Endometrium (tissue), 2 donors: ENCODE results near the gene FAT3.

Experiments
- FAIRE-seq: peaks from 2 replicates; lab custom pipeline; 2012; peaks lifted over from hg19 to GRCh38; lab: Jason Lieb, UNC
- donor health status: control.
- donor health status: control.

FAT3 gene

DNA sequence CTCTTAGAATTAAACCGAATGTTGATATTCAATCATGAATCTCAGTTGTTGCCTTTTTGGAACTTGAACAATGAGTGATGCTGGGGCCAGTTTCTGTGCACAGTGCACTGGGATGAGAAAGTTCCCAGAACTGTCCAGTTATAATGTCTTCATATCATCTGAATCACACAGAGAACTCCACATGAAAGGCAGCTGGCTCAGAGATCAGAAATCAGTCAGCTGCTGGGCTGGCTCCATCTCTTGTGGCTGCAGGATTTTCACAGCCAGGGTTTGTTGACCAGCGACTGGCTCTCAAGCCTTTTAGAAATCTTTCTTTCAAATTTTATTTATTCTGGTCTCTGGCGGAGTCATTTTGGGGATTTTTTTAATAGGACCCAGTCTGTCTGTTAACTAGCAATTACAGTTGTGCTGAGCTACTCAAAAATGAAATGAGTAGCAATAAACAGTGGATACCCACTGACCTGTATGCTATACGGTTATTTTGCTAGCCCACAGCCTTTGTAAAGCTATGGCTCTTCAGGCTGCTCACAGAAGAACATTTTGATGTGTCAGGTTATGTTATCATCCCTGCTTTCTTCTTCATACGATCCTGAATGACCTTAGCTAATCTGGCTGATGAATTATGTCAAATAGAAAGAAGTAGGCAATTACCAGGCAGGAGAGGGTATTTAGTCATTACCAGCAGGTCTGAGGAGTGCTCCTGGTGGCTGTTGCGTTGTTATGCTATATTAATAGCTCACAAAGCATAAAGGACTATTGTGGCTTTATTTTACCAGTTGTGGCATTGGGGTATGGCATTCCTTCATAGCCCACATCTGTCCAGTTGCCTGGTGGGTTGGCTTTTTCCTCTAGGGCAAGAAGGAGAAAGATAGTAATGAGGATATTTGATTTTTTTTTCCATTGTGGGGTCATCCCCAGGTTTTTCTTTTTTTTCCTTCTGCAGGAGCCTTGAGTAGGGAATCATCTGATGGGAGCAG, 3.6 kb downstream of the FAT3 start:
- no peak for FAIRE-seq

DNA sequence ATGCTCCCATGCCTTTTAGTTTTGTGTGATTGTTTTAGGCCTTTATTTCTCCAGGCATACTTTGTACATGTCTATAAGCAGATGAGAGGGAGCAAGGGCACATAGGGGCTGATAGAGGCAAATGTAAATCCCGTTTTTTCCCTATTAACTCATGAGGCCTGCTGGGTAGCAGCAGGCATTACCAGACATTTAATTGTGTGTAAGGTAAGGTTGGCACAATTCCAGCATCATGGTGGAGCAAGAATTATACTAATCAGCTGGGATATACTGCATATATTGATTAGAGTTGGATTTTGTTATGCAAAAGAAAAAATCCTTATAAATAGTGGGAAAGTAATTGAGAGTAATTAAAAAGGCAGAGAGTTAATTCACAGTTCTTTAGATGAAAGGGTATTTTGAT, 12.2 kb downstream of the FAT3 start:
- FAIRE-seq, result no peak

GRCh38 chr11:92240916-92241315, 16.3 kb downstream of the FAT3 start:
- FAIRE-seq, result no peak

DNA sequence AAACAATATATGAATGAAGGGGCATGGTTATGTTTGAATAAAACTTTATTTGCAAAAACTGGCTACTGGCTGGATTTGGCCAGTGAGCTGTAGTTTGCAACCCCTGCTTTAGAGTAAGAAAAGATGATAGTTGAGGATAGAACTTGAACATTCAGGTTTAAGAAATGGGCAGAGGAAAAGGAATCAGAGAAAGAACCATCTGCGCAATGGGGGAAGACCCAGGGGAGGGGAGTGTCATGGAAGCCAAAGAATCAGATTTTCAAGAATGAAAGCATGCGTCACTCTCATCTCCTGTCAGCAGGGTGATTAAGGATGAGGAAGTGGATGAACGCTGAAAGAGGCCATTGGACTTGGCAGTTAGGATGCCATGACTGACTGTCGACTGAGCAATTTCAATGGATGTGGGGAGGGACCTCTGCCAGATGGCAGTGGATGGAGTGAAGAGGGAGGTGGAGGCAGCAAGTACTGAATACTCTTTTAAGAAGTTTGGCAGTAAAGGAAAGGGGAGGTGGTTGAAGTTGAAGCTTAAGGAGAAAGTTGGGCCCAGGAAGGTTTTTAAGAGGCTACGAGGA, 21.2 kb downstream of the FAT3 start:
- FAIRE-seq, result no peak

- FAIRE-seq, result no peak
Measured at GRCh38 chr11:92246630-92247029, 22.0 kb downstream of the FAT3 start.

- no peak for FAIRE-seq
Measured at GRCh38 chr11:92249156-92249753, 24.6 kb downstream of the FAT3 start.

DNA sequence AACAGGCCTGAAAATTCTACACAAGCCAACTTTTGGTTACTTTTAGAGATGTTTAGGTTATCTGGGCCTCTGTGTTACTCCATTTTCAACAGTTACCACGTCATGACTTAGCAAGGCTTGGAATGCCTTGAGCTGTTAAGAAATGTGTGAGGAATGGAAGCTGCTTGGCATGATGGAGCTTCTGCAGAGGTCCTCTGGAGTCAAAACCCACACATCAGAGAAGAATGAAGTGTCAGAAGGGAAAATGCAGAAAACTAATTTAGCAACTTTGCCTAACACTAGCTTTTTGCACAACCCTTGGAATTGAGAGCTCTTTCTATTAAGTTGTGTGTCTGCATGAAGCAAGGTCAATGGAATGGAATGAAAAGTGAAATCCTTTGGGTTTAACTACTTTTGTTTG, 27.4 kb downstream of the FAT3 start:
- FAIRE-seq, result no peak

- FAIRE-seq, result no peak
Measured at GRCh38 chr11:92253421-92253820, 28.8 kb downstream of the FAT3 start.

DNA sequence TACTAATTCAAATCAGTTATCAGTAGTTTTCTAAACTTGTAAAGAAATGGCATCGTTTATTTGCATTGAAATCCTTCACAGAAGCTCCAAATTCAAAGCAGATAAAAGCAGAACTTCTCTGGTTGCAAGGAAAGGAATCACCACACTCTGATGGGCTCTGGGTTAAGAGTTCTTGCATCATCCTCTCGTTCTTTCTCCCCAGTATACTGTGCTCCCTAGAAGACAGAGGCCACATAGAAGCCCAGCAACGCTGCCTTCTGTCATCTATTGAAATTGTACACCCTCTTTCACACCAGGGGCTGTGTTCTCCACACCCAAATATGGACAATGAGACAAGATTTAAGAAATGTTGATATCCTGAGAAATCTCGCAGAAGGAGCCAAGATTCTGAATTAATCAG, 29.3 kb downstream of the FAT3 start:
- no peak for FAIRE-seq

DNA sequence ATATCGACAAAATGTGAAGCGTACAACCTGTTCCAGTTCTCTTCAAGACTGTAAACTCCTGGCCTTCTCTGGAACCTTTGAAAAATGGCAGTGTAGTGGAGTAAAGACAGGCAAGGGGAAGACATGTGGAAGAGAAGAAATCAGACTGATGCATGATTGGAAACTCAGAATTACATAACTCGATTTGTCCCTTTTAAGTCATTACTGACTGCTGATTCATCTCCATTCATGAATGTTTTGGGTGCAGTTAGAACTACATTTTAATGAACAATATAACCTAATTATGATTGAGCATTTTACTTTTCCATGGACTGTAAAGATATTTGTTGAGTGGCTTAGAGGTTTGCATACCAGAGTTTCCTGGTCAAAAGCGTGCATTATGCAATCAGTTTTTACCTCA, 32.9 kb downstream of the FAT3 start:
- FAIRE-seq, result no peak

DNA sequence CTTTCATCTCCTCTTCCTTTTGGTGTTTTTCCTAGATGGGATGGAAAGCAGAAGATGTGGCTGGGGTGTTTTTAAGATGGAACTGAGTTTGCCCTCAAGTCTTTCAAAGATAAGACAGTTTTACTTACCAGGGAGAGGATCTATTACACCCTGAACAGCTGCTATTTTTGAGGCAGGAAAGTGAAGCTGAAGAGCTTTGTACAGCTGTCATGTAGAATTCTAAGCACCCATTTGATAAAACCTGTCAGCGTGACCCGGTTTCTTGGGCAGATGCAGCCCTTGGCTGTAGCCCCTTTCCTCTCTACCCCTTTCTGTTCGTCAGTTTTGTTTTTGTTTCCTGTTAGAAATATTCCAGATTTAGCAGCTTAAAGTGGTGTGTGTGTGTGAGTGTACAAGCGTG, 35.2 kb downstream of the FAT3 start:
- no peak for FAIRE-seq

GRCh38 chr11:92264350-92264749, 39.7 kb downstream of the FAT3 start:
- no peak for FAIRE-seq

DNA sequence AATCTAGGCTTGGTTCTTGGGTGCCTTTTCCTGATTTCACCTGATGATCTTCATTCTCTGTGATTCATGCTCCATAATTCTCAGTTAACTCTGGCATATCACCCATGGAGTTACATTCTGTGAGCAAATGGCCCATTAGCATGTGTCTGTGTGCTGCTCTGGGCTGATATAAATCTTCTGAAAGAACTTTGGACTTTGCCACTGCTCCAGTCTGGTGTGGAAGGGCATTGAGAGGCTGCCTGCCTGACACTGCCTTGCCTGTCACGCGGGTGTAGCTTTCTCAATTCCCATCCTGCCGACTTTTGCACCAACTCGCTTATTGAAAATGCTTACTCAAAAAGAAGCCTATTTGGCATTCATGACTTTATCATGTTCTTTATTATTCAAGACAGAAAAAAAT, 42.2 kb downstream of the FAT3 start:
- no peak for FAIRE-seq

- FAIRE-seq, result no peak
Measured at GRCh38 chr11:92267278-92267677, 42.7 kb downstream of the FAT3 start.

DNA sequence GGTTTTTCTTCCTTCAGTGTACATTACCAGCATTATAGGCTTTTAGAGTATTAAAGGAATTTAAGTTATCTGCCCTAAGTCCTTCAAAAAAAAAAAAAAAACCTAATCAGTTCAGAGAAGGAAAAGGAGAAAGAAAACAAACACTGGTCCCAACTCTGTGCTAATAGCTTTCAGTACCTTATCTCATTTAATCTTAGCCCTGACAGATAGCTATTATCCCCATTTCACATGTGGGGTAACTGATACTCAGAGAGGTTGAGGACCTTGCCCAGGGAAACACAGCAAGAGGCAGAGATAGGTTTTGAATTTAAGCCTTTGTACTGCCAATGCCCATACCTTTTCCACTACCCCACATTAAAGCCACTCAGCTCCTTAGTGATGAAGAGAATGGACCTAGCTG, 43.4 kb downstream of the FAT3 start:
- FAIRE-seq, result no peak

DNA sequence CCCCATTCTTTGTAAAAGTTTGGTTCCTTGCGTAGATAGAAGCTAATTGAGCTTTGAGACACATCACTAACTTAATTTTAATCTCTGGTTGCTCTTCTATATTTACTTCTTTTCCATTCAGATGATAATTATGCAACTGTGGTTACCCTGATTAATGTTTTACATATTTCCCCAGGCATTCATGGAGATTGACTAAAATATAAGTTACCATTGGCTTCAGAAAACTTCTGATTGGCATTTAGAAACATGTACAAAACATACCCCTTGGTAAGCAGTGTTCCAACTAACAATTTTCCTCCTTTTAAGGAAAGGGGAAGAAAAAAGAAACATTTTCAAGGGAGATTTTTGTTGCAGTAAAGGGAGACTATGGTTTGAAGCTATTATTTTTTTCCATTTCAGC, 43.9 kb downstream of the FAT3 start:
- FAIRE-seq, result no peak

- no peak for FAIRE-seq
Measured at GRCh38 chr11:92269021-92269420, 44.4 kb downstream of the FAT3 start.

DNA sequence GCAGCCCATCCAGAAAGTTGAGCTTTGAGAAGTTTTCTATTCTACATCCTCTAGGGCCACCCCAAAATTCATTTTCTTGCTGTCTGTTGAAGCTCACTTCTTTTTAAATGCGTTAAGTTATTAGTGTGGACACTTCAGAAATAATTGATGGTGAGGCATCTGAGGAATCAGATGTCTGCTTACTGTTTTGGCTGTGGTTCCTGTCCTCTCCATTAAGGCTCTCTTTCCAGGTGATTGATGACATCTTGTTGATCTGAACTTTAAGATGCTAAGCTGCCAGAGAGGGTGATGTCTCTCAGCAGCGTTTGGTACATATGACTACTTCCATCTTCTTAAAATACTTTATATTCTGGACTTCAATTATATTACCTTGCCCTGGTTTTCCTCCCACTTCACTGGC, 45.2 kb downstream of the FAT3 start:
- no peak for FAIRE-seq

DNA sequence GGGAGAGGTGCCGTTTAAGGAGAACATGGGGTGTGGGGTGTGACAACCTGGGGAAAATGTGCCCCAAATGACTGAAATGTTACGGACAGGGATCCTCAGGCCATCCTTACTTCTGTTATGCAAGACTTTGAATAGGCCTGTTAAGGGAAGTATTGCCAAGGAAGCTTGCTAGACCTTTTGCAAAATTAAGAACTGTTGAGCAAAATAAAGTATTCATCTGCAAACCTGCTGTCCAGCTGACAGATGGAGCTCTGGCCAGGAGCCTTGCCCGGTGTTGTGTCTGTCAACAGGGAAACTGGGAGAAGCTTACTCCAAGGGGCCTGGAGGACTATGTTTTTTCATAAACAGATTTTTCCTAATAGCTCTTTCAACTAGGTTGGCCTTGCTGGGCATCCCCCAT, 48.0 kb downstream of the FAT3 start:
- no peak for FAIRE-seq
